ENCODE data around the gene NUAK1. TPM values are rescaled to one million over a fixed set of nuclear protein-coding genes. Genes with fewer than 3 reads are reported as not detected.

NUAK1 gene
- total RNA-seq, 4 donors from 2014 or later = 0.75 to 14.7 (median 3.5) TPM

DNA sequence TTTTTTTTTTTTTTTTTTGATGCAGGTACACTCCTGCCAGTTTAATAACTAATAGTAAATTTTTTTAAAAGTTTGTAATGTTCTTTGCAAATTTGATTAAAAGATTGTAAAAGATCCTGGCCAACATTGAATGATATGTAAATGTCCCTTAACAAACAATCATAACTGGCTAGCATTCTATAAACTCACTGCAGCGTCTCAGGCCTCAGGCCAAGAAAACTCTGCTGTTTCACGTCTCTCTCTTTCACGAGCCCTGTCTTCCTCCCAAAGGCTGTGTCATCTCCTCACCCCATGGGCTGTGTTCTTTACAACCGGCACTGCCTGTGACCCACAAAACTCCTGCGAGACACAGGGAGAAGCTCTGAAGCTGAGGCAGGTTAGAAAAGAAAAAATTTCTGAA lies 103.3 kb downstream of the NUAK1 start:
- Histone ChIP-seq H3K9me3 (no peaks in the 10 kb centered on the region), H3K27me3 (no peaks in the 10 kb centered on the region), H3K27ac (no peak overlapping the region), H3K4me1 (no peaks in the 10 kb centered on the region), H3K36me3 (no peaks in the 10 kb centered on the region), H3K4me3 (no peak overlapping the region)
- in situ Hi-C loops (cut with MboI; ENCODE audit: low pct_ligation_motif_present in 1 of 4, low pct_unique_long_range_greater_than_20kb in 1 of 4, low sequenced_read_pairs in 3 of 4) (no loop called here), intact Hi-C loops (cut with DNase I; ENCODE audit: low total_unique reads) (no loop called here)
- TF ChIP-seq, protein P1, sequence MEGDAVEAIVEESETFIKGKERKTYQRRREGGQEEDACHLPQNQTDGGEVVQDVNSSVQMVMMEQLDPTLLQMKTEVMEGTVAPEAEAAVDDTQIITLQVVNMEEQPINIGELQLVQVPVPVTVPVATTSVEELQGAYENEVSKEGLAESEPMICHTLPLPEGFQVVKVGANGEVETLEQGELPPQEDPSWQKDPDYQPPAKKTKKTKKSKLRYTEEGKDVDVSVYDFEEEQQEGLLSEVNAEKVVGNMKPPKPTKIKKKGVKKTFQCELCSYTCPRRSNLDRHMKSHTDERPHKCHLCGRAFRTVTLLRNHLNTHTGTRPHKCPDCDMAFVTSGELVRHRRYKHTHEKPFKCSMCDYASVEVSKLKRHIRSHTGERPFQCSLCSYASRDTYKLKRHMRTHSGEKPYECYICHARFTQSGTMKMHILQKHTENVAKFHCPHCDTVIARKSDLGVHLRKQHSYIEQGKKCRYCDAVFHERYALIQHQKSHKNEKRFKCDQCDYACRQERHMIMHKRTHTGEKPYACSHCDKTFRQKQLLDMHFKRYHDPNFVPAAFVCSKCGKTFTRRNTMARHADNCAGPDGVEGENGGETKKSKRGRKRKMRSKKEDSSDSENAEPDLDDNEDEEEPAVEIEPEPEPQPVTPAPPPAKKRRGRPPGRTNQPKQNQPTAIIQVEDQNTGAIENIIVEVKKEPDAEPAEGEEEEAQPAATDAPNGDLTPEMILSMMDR (IDR thresholded peaks at IDR 0.05) = no peak
- TF ChIP-seq EP300 (IDR thresholded peaks at IDR 0.05; ENCODE audit: low read depth) (no peak), POLR2A (IDR thresholded peaks at IDR 0.05) (no peak), POLR2AphosphoS5 (IDR thresholded peaks at IDR 0.05) (no peak)
- WGBS, 2 donors (ENCODE audit: low coverage in 1 of 2) = 55 to 56% methylated on average over 5 of the region's 5 CpGs
- DNase-seq = no peak

DNA sequence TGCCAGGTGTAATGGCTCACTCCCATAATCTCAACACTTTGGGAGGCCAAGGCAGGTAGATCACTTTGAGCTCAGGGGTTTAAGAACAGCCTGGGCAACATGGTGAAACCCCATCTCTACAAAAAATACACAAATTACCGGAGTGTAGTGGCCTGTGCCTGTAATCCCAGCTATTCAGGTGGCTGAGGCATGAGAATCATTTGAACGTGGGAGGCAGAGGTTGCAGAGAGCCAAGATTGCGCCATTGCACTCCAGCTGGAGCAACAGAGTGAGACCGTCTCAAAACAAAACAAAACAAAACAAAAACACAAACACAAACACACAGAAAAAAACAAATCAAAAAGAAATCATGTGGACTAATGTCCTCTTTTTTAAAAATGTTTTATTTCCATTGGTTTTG lies 104.4 kb downstream of the NUAK1 start:
- Histone ChIP-seq H3K27ac (no peak overlapping the region), H3K9me3 (no peaks in the 10 kb centered on the region), H3K36me3 (no peaks in the 10 kb centered on the region), H3K27me3 (no peaks in the 10 kb centered on the region), H3K4me3 (no peak overlapping the region), H3K4me1 (no peaks in the 10 kb centered on the region)
- DNase-seq = no peak
- in situ Hi-C loops (cut with MboI; ENCODE audit: low pct_ligation_motif_present in 1 of 4, low pct_unique_long_range_greater_than_20kb in 1 of 4, low sequenced_read_pairs in 3 of 4) (no loop called here), intact Hi-C loops (cut with DNase I; ENCODE audit: low total_unique reads) (no loop called here)
- TF ChIP-seq EP300 (IDR thresholded peaks at IDR 0.05; ENCODE audit: low read depth) (no peak), POLR2A (IDR thresholded peaks at IDR 0.05) (no peak), POLR2AphosphoS5 (IDR thresholded peaks at IDR 0.05) (no peak)
- TF ChIP-seq, protein P1 (IDR thresholded peaks at IDR 0.05) = no peak
- 80 to 82% methylated on average over 4 of the region's 4 CpGs for WGBS, 2 donors (ENCODE audit: low coverage in 1 of 2)

DNA sequence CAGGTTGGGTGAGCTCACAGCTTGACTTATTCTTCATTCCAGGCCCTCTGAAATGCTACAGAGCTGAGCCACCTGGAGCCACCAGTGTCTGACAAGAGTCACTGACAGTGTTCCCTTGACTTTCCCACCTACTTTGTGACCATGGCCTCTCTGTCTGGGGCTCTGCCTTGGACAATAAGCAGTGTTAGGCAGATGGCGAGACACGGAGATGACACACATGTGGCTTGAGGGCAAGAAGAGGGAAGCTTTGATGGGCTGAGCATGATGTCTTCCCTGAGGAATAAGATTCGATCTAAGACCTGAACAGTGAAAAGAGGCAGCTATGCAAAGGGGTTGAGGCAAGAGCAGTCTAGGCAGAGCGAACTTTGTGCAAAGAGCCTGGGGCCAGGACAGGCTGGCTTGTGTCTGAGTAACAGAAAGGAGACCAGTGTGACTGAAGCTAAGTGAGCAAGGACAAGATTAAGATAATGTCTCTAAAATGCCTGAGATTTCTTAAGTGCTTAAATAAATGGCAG lies 105.5 kb downstream of the NUAK1 start:
- TF ChIP-seq POLR2A (IDR thresholded peaks at IDR 0.05) (no peak), POLR2AphosphoS5 (IDR thresholded peaks at IDR 0.05) (no peak), EP300 (IDR thresholded peaks at IDR 0.05; ENCODE audit: low read depth) (no peak)
- TF ChIP-seq, protein P1 (IDR thresholded peaks at IDR 0.05) = no peak
- Histone ChIP-seq H3K27ac (no peak overlapping the region), H3K36me3 (no peaks in the 10 kb centered on the region), H3K4me3 (no peak overlapping the region), H3K27me3 (no peaks in the 10 kb centered on the region), H3K4me1 (no peaks in the 10 kb centered on the region), H3K9me3 (no peaks in the 10 kb centered on the region)
- 78 to 93% methylated on average over 3 to 4 of the region's 4 CpGs for WGBS, 2 donors (ENCODE audit: low coverage in 1 of 2)
- no peak for DNase-seq
- intact Hi-C loops (cut with DNase I; ENCODE audit: low total_unique reads) (no loop called here), in situ Hi-C loops (cut with MboI; ENCODE audit: low pct_ligation_motif_present in 1 of 4, low pct_unique_long_range_greater_than_20kb in 1 of 4, low sequenced_read_pairs in 3 of 4) (no loop called here)

- intact Hi-C loops (cut with DNase I; ENCODE audit: low total_unique reads) = no loop called here
- no peak for DNase-seq
- Histone ChIP-seq H3K4me3 (no peak overlapping the region), H3K27ac (no peak overlapping the region), H3K36me3 (no peaks in the 10 kb centered on the region), H3K4me1 (no peaks in the 10 kb centered on the region), H3K27me3 (no peaks in the 10 kb centered on the region), H3K9me3 (no peaks in the 10 kb centered on the region)
- TF ChIP-seq, protein P1 (IDR thresholded peaks at IDR 0.05) = no peak
- TF ChIP-seq POLR2AphosphoS5 (IDR thresholded peaks at IDR 0.05) (no peak), POLR2A (IDR thresholded peaks at IDR 0.05) (no peak), EP300 (IDR thresholded peaks at IDR 0.05; ENCODE audit: low read depth) (no peak)
- in situ Hi-C loops (cut with MboI; ENCODE audit: low pct_ligation_motif_present in 1 of 4, low pct_unique_long_range_greater_than_20kb in 1 of 4, low sequenced_read_pairs in 3 of 4) = no loop called here
Measured at GRCh38 chr12:106032623-106032925, 106.2 kb downstream of the NUAK1 start.
